HepG2 (cell line): ENCODE measurements around the gene CAPN7. TPM values are rescaled to one million over a fixed set of nuclear protein-coding genes. Genes with fewer than 3 reads are reported as not detected.

Experiments used
- AFF4 ChIP-seq: sonication (generic); formaldehyde crosslinking; IDR thresholded peaks from 2 replicates; pipeline ENCODE4 v1.4.0; 2020; ENCODE audit warnings: missing genetic modification reagents
- AGO2 ChIP-seq: fragments of 200-400 bp; formaldehyde crosslinking; optimal IDR thresholded peaks from 2 replicates; pipeline ENCODE3; 2017; ENCODE audit warnings: mild to moderate bottlenecking, low read depth, low read length, moderate library complexity
- ETV5 ChIP-seq: IDR thresholded peaks from 2 replicates; pipeline ENCODE4 v1.6.1; 2018; ENCODE audit warnings: missing biosample characterization, missing genetic modification reagents, inconsistent platforms, borderline replicate concordance
- GATAD2A ChIP-seq: IDR thresholded peaks from 2 replicates; pipeline ENCODE4 v1.6.1; 2016
- HCFC1 ChIP-seq: fragments of 150-350 bp; IDR thresholded peaks from 2 replicates; pipeline ENCODE4 v1.6.1; 2014; ENCODE audit warnings: low read depth, low read length
- KIAA2018 ChIP-seq: sonication (generic); formaldehyde crosslinking; IDR thresholded peaks from 2 replicates; pipeline ENCODE4 v1.5.0; 2020; ENCODE audit warnings: mild to moderate bottlenecking, missing genetic modification reagents, borderline replicate concordance
- SAFB2 ChIP-seq: sonication (generic); formaldehyde crosslinking; IDR thresholded peaks from 2 replicates; pipeline ENCODE4 v1.5.1; 2020; ENCODE audit warnings: missing genetic modification reagents, low read depth, mild to moderate bottlenecking, borderline replicate concordance
- XRCC5 ChIP-seq: fragments of 200-400 bp; formaldehyde crosslinking; optimal IDR thresholded peaks from 2 replicates; pipeline ENCODE3; 2017; ENCODE audit warnings: mild to moderate bottlenecking, low read length
- ZNF670 ChIP-seq: sonication (generic); formaldehyde crosslinking; IDR thresholded peaks from 2 replicates; pipeline ENCODE4 v1.8.0; 2022; ENCODE audit warnings: mild to moderate bottlenecking, missing genetic modification reagents, borderline replicate concordance
- ZNF687 ChIP-seq: sonication (generic); formaldehyde crosslinking; IDR thresholded peaks from 2 replicates; pipeline ENCODE4 v1.5.1; 2020; ENCODE audit warnings: mild to moderate bottlenecking, missing genetic modification reagents, moderate library complexity
- ZNF784 ChIP-seq: sonication (generic); formaldehyde crosslinking; IDR thresholded peaks from 2 replicates; pipeline ENCODE4 v1.5.1; 2020; ENCODE audit warnings: missing genetic modification reagents, mild to moderate bottlenecking, borderline replicate concordance
- ZNF816 ChIP-seq: sonication (generic); formaldehyde crosslinking; IDR thresholded peaks from 2 replicates; pipeline ENCODE4 v1.8.0; 2022; ENCODE audit warnings: missing genetic modification reagents, mild to moderate bottlenecking, borderline replicate concordance
- polyA plus RNA-seq, 8 experiments: library from polyadenylated mRNA; depleted of rRNA in 3 of 8; stranded (reverse) in 7 of 8; unstranded in 1 of 8; fragments of >200 nt; fragmentation: Illumina TruSeq in 4 of 8; extraction: Trizol in 4 of 8; gene quantifications; 2 replicates each; pipeline versions ENCODE4 v1.2.1 to v1.2.3, GENCODE V29; 2011 to 2016; ENCODE audit warnings: low read depth in 4 of 8, missing spikeins in 1 of 8, mixed read lengths in 1 of 8; ENCODE audit not compliant: insufficient read depth in 1 of 8
- total RNA-seq, 5 experiments: library from RNA; depleted of rRNA; stranded (reverse); fragments of >200 nt; fragmentation: Illumina TruSeq; extraction: Trizol; gene quantifications; 2 replicates each; pipeline ENCODE4 v1.2.3, GENCODE V29; 2016; ENCODE audit warnings: low read depth in 1 of 5

Gene CAPN7
- total and polyA plus RNA-seq, 2 of the 13 experiments (the other 11 are each of a cell fraction or from before 2014, with no cell fraction given), result 16.7 to 36.8 TPM

- TF ChIP-seq AFF4 (CRISPR knock-in tag) (no peak), SAFB2 (CRISPR knock-in tag) (no peak; the same call in 1 of the 2 replicates), GATAD2A (CRISPR knock-in tag) (peak; percentile 99), KIAA2018 (CRISPR knock-in tag) (no peak), ZNF670 (CRISPR knock-in tag) (peak; percentile 55; the same call in 1 of the 2 replicates), ZNF816 (CRISPR knock-in tag) (no peak; the same call in 1 of the 2 replicates), ZNF687 (no peak), ETV5 (CRISPR knock-in tag) (peak; percentile 83; the same call in 1 of the 2 replicates), ZNF784 (CRISPR knock-in tag) (0 out of 2 replicates have a peak, but pooled peaks have one; percentile 64), AGO2 (no peak), XRCC5 (peak; percentile 32), HCFC1 (no peak)
Measured at GRCh38 chr3:15171096-15171495, 35.0 kb upstream of the CAPN7 start (continued).
